Stomach smooth muscle (tissue), 2 donors: ENCODE results near the gene LRP1.
A peak's percentile ranks its signal among the peaks of the same experiment; 100 is the strongest.

ENCODE experiments used
- H3K27ac ChIP-seq: one replicate; pipeline ENCODE4 v1.7.0; 2013; ENCODE audit warnings: mild to moderate bottlenecking, low read length, inconsistent platforms
- H3K27me3 ChIP-seq, 2 donors: one replicate each; pipeline ENCODE4 v1.7.0; 2013; ENCODE audit warnings: low read length in 2 of 2; ENCODE audit not compliant: insufficient read depth in 2 of 2, control insufficient read depth in 1 of 2
- H3K36me3 ChIP-seq, 2 donors: one replicate each; pipeline ENCODE4 v1.7.0; 2013; ENCODE audit warnings: low read length in 2 of 2; ENCODE audit not compliant: control insufficient read depth in 2 of 2, insufficient read depth in 2 of 2
- H3K4me1 ChIP-seq: one replicate; pipeline ENCODE4 v1.7.0; 2013; ENCODE audit warnings: low read length; ENCODE audit not compliant: control insufficient read depth, insufficient read depth
- H3K4me3 ChIP-seq, 2 donors: one replicate each; pipeline ENCODE4 v1.7.0; 2013; ENCODE audit warnings: low read length in 2 of 2
- H3K9ac ChIP-seq, 2 donors: one replicate each; pipeline ENCODE4 v1.7.0; 2013; ENCODE audit warnings: low read length in 2 of 2, mild to moderate bottlenecking in 1 of 2
- H3K9me3 ChIP-seq, 2 donors: one replicate each; pipeline ENCODE4 v1.7.0; 2013; ENCODE audit warnings: low read length in 2 of 2; ENCODE audit not compliant: control insufficient read depth in 2 of 2
- donor health status: healthy.
- donor health status: Pancreatic carcinoma.

Gene LRP1

DNA sequence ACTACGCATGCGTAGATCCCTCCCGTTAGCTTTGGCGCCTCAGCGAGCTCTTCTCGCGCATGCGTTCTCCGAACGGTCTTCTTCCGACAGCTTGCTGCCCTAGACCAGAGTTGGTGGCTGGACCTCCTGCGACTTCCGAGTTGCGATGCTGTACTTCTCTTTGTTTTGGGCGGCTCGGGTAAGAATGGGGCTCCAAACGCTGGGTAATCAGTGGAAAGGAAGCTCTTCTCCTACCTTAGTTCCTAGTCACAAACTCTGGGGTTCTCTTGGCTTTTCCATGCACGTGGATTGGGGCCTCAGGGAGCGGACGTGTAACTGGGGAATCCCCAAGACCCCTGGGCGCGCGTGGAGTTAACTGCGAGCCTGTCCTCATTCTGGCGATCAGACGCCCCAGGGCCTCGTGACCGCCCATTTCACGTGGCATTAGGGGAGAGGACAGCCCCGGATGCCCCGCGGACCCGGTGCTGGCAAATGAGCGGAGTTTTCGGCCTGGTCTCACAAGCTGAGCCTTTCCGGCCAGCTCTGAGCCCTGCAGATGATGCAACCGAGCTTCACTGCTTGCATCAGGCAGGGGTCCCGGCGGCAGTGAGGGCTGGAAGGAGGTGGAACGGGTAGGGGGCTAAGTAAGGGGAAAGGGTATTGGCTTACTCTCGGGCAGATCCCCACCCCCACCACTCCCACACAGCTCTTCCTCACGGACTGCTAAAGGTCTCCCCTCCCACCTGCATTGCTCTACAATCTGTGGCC is 101.5 kb downstream of the LRP1 start, which contains the start of gene SHMT2:
Gene SHMT2 (plus strand): TSS at position 78 of the 747 bp plus-strand sequence. CDS start 68 bp downstream, at position 146.
- peaks cover 14 to 25% of the 10 kb centered on the region in 2 donors for H3K36me3 ChIP-seq
- H3K4me3 ChIP-seq, result peak within 1 kb of the TSS; percentile 88 to 90
- H3K9ac ChIP-seq, result peak within 1 kb of the TSS; percentile 76 to 78
- H3K27me3 ChIP-seq, result peaks cover 19 to 25% of the 10 kb centered on the region in 2 donors
- H3K27ac ChIP-seq, result peak within 1 kb of the TSS; percentile 37
- H3K4me1 ChIP-seq, result peaks cover 21% of the 10 kb centered on the region
- H3K9me3 ChIP-seq, result no peaks in the 10 kb centered on the region

DNA sequence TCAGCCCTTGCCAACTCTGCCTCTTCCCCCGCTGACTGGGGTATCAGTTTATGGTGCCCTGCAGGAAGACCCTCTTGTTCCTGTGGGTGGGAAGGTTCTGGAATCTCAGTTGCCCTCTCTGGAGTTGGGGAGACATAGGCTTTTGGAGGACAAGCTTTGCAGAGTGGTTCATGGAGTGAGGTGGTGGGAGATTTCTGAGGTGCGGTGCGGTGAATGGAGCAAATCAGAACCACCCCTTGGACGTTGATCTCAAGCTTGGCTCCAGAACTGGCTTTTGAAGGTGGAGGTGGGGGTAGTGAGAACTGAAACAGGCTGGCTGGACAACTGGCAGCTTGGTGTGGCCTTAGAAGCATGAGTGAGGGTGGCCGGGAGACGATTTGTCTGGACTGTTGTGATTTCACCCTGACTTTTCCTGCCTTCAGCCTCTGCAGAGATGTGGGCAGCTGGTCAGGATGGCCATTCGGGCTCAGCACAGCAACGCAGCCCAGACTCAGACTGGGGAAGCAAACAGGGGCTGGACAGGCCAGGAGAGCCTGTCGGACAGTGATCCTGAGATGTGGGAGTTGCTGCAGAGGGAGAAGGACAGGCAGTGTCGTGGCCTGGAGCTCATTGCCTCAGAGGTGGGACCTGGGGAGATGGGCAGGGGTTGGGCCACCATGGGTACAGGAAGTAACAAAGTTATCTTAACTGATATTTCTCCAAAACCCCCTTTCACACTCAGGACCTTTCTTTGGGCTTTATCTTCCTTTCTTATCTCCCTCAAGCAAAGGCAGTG is 102.3 kb downstream of the LRP1 start:
- Histone ChIP-seq H3K27me3 (peaks cover 14 to 22% of the 10 kb centered on the region in 2 donors), H3K36me3 (peaks cover 14 to 25% of the 10 kb centered on the region in 2 donors), H3K4me3 (peak overlapping the region; percentile 88 to 90), H3K27ac (no peak overlapping the region), H3K4me1 (peaks cover 17% of the 10 kb centered on the region), H3K9me3 (no peaks in the 10 kb centered on the region), H3K9ac (peak overlapping the region; percentile 76 to 78)

DNA sequence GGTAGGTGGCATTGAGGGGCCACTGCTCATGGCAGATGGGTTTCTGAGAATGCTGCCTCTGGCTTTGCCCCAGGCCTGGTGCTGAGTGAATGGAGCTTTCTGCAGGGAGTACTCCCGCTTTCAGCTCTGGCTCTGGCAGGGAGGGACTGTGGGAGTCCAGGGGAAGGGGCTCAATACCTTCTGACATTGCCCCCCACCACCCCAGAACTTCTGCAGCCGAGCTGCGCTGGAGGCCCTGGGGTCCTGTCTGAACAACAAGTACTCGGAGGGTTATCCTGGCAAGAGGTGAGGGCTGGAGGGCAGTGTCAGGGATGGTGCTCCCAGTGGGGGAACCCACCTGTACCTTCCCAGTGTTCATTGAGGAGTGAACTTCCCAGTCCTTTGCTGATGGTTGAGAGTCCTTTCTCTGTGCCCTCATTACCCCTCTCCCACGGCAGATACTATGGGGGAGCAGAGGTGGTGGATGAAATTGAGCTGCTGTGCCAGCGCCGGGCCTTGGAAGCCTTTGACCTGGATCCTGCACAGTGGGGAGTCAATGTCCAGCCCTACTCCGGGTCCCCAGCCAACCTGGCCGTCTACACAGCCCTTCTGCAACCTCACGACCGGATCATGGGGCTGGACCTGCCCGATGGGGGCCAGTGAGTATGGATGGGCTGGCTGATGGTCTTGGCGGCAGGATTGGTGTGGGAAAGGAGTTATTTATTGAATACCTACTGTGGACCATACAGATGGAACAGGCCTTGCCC is 103.2 kb downstream of the LRP1 start:
- H3K4me1 ChIP-seq, result peaks cover 17% of the 10 kb centered on the region
- H3K9me3 ChIP-seq, result no peaks in the 10 kb centered on the region
- no peak overlapping the region for H3K9ac ChIP-seq
- no peak overlapping the region for H3K4me3 ChIP-seq
- H3K27ac ChIP-seq, result no peak overlapping the region
- H3K27me3 ChIP-seq, result peaks cover 14 to 22% of the 10 kb centered on the region in 2 donors
- peaks cover 14 to 25% of the 10 kb centered on the region in 2 donors for H3K36me3 ChIP-seq

DNA sequence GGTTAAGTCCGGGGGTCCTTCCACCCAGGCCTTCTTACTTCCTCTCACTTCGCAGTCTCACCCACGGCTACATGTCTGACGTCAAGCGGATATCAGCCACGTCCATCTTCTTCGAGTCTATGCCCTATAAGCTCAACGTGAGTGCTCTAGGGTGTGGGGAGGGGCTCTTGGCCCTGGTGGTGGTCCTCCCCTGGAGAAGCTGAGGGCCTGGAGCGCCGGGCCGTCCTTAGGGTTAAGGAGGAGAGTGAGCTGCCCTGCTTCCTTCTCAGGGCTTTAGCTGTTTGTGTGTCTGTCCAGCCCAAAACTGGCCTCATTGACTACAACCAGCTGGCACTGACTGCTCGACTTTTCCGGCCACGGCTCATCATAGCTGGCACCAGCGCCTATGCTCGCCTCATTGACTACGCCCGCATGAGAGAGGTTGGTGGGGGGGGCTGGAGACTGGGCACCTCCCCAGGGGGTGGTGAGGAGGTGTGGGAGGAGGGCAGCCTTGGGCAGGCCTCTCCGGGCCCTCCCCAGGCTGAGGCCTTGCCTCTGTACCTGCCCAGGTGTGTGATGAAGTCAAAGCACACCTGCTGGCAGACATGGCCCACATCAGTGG is 104.0 kb downstream of the LRP1 start:
- Histone ChIP-seq H3K36me3 (peaks cover 14 to 25% of the 10 kb centered on the region in 2 donors), H3K9ac (no peak overlapping the region), H3K9me3 (no peaks in the 10 kb centered on the region), H3K4me3 (no peak overlapping the region), H3K27ac (no peak overlapping the region), H3K4me1 (peaks cover 17% of the 10 kb centered on the region), H3K27me3 (peaks cover 17 to 20% of the 10 kb centered on the region in 2 donors)

DNA sequence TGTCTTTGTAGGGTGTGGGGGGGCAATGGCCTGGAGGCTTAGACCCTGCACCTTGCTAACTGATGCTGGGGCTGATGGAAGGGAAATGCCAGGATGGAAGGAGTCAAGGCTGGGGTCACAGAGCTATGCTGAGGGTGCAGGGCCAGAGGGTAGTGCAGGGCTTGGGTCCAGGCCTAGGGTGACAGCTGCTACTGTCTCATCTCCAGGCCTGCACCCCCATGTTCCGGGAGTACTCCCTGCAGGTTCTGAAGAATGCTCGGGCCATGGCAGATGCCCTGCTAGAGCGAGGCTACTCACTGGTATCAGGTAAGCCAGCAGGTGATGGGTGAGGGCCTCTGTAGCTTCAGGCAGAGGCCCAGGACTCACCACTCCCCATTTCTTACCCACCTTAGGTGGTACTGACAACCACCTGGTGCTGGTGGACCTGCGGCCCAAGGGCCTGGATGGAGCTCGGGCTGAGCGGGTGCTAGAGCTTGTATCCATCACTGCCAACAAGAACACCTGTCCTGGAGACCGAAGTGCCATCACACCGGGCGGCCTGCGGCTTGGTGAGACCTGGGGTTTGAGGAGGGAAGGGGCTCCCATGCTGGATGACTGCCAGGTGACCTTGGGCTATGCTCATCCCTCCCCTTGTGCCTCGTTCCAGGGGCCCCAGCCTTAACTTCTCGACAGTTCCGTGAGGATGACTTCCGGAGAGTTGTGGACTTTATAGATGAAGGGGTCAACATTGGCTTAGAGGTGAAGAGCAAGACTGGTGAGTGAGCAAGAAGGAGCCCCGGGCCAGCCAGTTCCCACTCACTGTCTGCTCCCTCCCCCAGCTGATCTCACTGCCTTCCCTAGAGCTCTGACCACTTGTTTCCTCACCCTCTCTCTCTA is 105.3 kb downstream of the LRP1 start:
- Histone ChIP-seq H3K9ac (no peak overlapping the region), H3K9me3 (no peaks in the 10 kb centered on the region), H3K36me3 (peaks cover 14 to 25% of the 10 kb centered on the region in 2 donors), H3K27me3 (peaks cover 28 to 31% of the 10 kb centered on the region in 2 donors), H3K27ac (no peak overlapping the region), H3K4me1 (peaks cover 25% of the 10 kb centered on the region), H3K4me3 (no peak overlapping the region)

DNA sequence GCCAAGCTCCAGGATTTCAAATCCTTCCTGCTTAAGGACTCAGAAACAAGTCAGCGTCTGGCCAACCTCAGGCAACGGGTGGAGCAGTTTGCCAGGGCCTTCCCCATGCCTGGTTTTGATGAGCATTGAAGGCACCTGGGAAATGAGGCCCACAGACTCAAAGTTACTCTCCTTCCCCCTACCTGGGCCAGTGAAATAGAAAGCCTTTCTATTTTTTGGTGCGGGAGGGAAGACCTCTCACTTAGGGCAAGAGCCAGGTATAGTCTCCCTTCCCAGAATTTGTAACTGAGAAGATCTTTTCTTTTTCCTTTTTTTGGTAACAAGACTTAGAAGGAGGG is 105.9 kb downstream of the LRP1 start:
- Histone ChIP-seq H3K4me3 (no peak overlapping the region), H3K36me3 (peaks cover 14 to 25% of the 10 kb centered on the region in 2 donors), H3K27me3 (peaks cover 32 to 36% of the 10 kb centered on the region in 2 donors), H3K4me1 (peaks cover 29% of the 10 kb centered on the region), H3K9ac (no peak overlapping the region), H3K9me3 (no peaks in the 10 kb centered on the region), H3K27ac (no peak overlapping the region)

DNA sequence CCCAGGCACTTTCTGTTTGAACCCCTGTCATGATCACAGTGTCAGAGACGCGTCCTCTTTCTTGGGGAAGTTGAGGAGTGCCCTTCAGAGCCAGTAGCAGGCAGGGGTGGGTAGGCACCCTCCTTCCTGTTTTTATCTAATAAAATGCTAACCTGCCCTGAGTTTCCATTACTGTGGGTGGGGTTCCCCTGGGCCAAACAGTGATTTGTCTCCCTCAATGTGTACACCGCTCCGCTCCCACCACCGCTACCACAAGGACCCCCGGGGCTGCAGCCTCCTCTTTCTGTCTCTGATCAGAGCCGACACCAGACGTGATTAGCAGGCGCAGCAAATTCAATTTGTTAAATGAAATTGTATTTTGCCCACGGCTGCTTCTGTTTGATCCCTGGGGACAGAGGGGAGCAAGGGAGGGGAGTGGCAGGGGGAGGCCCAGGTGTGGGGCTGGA is 106.3 kb downstream of the LRP1 start:
- Histone ChIP-seq H3K4me1 (peaks cover 31% of the 10 kb centered on the region), H3K4me3 (no peak overlapping the region), H3K36me3 (peaks cover 14 to 25% of the 10 kb centered on the region in 2 donors), H3K27ac (no peak overlapping the region), H3K27me3 (peaks cover 34 to 40% of the 10 kb centered on the region in 2 donors), H3K9ac (no peak overlapping the region), H3K9me3 (no peaks in the 10 kb centered on the region)

DNA sequence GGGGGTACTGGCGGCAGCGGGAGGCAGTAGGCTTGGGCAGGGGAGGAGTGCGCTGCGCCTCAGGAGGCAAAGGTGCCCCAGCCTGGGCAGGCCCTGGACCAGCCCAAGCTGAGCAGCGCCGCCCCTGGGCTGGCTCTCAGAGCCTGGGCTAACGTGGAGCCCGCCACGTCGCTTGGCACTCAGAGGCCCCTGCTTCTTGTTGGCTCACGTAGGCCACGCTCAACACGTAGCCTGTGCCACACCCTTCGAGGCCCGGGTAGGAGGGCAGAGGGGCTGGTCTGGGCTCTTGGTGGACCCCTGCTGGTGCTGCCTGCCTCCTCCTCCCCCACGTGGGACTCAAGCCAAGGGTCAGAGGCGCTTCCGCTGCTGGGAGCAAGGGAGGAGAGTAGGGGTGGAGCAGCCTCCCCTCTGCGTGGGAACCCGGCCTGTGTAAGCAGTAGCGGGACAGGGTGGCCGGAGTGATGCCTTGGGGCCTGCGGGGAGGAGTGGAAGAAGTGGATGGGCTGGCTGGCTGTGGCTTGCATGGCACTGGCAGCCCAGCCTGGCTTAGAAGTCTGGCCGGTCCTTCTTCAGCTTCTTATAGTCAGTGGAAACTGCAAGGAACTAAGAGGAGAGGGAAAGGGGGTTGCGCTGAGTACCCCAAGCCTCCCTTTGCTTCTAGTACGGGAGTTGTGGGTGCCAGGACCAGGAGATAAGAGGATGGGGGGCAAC is 106.9 kb downstream of the LRP1 start:
- no peak overlapping the region for H3K27ac ChIP-seq
- H3K27me3 ChIP-seq, result peaks cover 37 to 46% of the 10 kb centered on the region in 2 donors
- peaks cover 31% of the 10 kb centered on the region for H3K4me1 ChIP-seq
- H3K36me3 ChIP-seq, result peaks cover 14 to 25% of the 10 kb centered on the region in 2 donors
- no peak overlapping the region for H3K4me3 ChIP-seq
- H3K9ac ChIP-seq, result no peak overlapping the region
- H3K9me3 ChIP-seq, result no peaks in the 10 kb centered on the region

- Histone ChIP-seq H3K9ac (no peak overlapping the region), H3K9me3 (no peaks in the 10 kb centered on the region), H3K4me1 (peaks cover 31% of the 10 kb centered on the region), H3K4me3 (no peak overlapping the region), H3K27ac (no peak overlapping the region), H3K27me3 (peaks cover 42 to 51% of the 10 kb centered on the region in 2 donors), H3K36me3 (peaks cover 14 to 25% of the 10 kb centered on the region in 2 donors)
These were observed 107.4 kb downstream of the LRP1 start for GRCh38 chr12:57235728-57236131.
